Measurements from ENCODE around the gene F12.
"Not testable (repeated sequence)": the region's sequence is repeated elsewhere in the genome, so short reads cannot be mapped to it uniquely, and the experiment has no call there.

The F12 gene

GRCh38 chr5:177432143-177432838 is 22.9 kb upstream of the F12 start:
- DNase-seq: no peak

GRCh38 chr5:177431317-177432142 is 22.2 kb upstream of the F12 start:
- DNase-seq: no peak

- DNase-seq: no peak
Measured at GRCh38 chr5:177430972-177431316, 21.6 kb upstream of the F12 start.

GRCh38 chr5:177430140-177430951 is 21.0 kb upstream of the F12 start:
- DNase-seq: no peak

GRCh38 chr5:177429248-177430040 is 20.1 kb upstream of the F12 start:
- DNase-seq: no peak

GRCh38 chr5:177428574-177429217 is 19.3 kb upstream of the F12 start:
- DNase-seq: no peak

GRCh38 chr5:177427919-177428573 is 18.7 kb upstream of the F12 start:
- DNase-seq: no peak

GRCh38 chr5:177427211-177427822 is 18.0 kb upstream of the F12 start:
- no peak for DNase-seq

- no peak for DNase-seq
Measured at GRCh38 chr5:177426566-177427210, 17.3 kb upstream of the F12 start, which contains the start of gene GRK6. Gene GRK6, plus strand, starts transcription at chr5:177426676. Its CDS starts 170 bp downstream, at chr5:177426846.

GRCh38 chr5:177425801-177426565 is 16.6 kb upstream of the F12 start:
- DNase-seq: peak; percentile 98

- no peak for DNase-seq
Measured at GRCh38 chr5:177425196-177425800, 15.9 kb upstream of the F12 start.

GRCh38 chr5:177423671-177424070 is 14.3 kb upstream of the F12 start:
- DNase-seq: no peak

GRCh38 chr5:177421062-177421798 is 11.9 kb upstream of the F12 start:
- DNase-seq: no peak

GRCh38 chr5:177420472-177420871 is 11.1 kb upstream of the F12 start:
- not testable (repeated sequence) for DNase-seq

GRCh38 chr5:177419046-177419445 is 9.7 kb upstream of the F12 start:
- DNase-seq: no peak

GRCh38 chr5:177417081-177417480 is 7.7 kb upstream of the F12 start:
- not testable (repeated sequence) for DNase-seq

- no peak for DNase-seq
Measured at GRCh38 chr5:177414481-177414880, 5.1 kb upstream of the F12 start.

GRCh38 chr5:177412603-177413233 is 3.4 kb upstream of the F12 start:
- DNase-seq: no peak

Measured in NCI-H1436 (cell line).